HT1080 (cell line): ENCODE data around the gene ERBB4. TPM values are rescaled to one million over a fixed set of nuclear protein-coding genes. Genes with fewer than 3 reads are reported as not detected.
"Not testable (repeated sequence)": the region's sequence is repeated elsewhere in the genome, so short reads cannot be mapped to it uniquely, and the experiment has no call there.

Experiments used
- DNase-seq: peaks from one replicate; pipeline ENCODE4 v3.0.0-alpha.2; 2015; ENCODE audit warnings: low read depth
- total RNA-seq: library from RNA; depleted of rRNA; stranded (reverse); fragments of >200 nt; shearing (Covaris generic); gene quantifications from 2 replicates; pipeline ENCODE4 v1.2.3, GENCODE V29; 2014

Gene ERBB4
- total RNA-seq, 1 experiment from 2014 or later: 0.02 TPM

- no peak for DNase-seq
Measured at GRCh38 chr2:212226114-212226513, 312.5 kb downstream of the ERBB4 start.

- DNase-seq: no peak
Measured at GRCh38 chr2:212223696-212224095, 314.9 kb downstream of the ERBB4 start.

- DNase-seq: no peak
Measured at GRCh38 chr2:212213191-212213590, 325.4 kb downstream of the ERBB4 start.

GRCh38 chr2:212208467-212208866 lies 330.1 kb downstream of the ERBB4 start:
- no peak for DNase-seq

GRCh38 chr2:212197776-212198175 lies 340.8 kb downstream of the ERBB4 start:
- DNase-seq: no peak

GRCh38 chr2:212195626-212196025 lies 343.0 kb downstream of the ERBB4 start:
- no peak for DNase-seq

GRCh38 chr2:212194396-212194795 lies 344.2 kb downstream of the ERBB4 start:
- DNase-seq: no peak

- DNase-seq: no peak
Measured at GRCh38 chr2:212193803-212194202, 344.8 kb downstream of the ERBB4 start.

GRCh38 chr2:212193056-212193455 lies 345.5 kb downstream of the ERBB4 start:
- DNase-seq: no peak

GRCh38 chr2:212191438-212191837 lies 347.2 kb downstream of the ERBB4 start:
- not testable (repeated sequence) for DNase-seq

GRCh38 chr2:212186166-212186565 lies 352.4 kb downstream of the ERBB4 start:
- DNase-seq: no peak

- DNase-seq: no peak
Measured at GRCh38 chr2:212181646-212182045, 357.0 kb downstream of the ERBB4 start.

- DNase-seq: no peak
Measured at GRCh38 chr2:212180408-212181083, 358.1 kb downstream of the ERBB4 start.

- no peak for DNase-seq
Measured at GRCh38 chr2:212177724-212178123, 360.9 kb downstream of the ERBB4 start.

GRCh38 chr2:212176151-212176550 lies 362.5 kb downstream of the ERBB4 start:
- DNase-seq: no peak

GRCh38 chr2:212173756-212174510 lies 364.7 kb downstream of the ERBB4 start:
- DNase-seq: peak; percentile 73

GRCh38 chr2:212173331-212173730 lies 365.3 kb downstream of the ERBB4 start:
- no peak for DNase-seq

- no peak for DNase-seq
Measured at GRCh38 chr2:212170382-212170781, 368.2 kb downstream of the ERBB4 start.

- DNase-seq: no peak
Measured at GRCh38 chr2:212158081-212158480, 380.5 kb downstream of the ERBB4 start.

- peak; percentile 50 for DNase-seq
Measured at GRCh38 chr2:212157012-212157411, 381.6 kb downstream of the ERBB4 start.

- no peak for DNase-seq
Measured at GRCh38 chr2:212156088-212156487, 382.5 kb downstream of the ERBB4 start.

- DNase-seq: no peak
Measured at GRCh38 chr2:212154477-212154878, 384.1 kb downstream of the ERBB4 start.

- no peak for DNase-seq
Measured at GRCh38 chr2:212153923-212154322, 384.7 kb downstream of the ERBB4 start.
